Measurements from ENCODE around the gene ROBO4. TPM values are rescaled to one million over a fixed set of nuclear protein-coding genes. Genes with fewer than 3 reads are reported as not detected.

Gene ROBO4
- total RNA-seq, 1 experiment from 2014 or later = 1.6 TPM

GRCh38 chr11:124917115-124917637 lies 19.5 kb upstream of the ROBO4 start:
- DNase-seq (no peak), ATAC-seq (no peak)
- no peaks in the 10 kb centered on the region for H3K9me3 ChIP-seq (ENCODE audit: low read length)
- no peak overlapping the region for H3K4me2 ChIP-seq (ENCODE audit: low read length)
- H3K27ac ChIP-seq (ENCODE audit: low read length) = no peak overlapping the region
- H3K36me3 ChIP-seq (ENCODE audit: low read depth, low read length) = no peaks in the 10 kb centered on the region
- no peaks in the 10 kb centered on the region for H3F3A ChIP-seq (ENCODE audit: low read length, unreplicated experiment)
- H3K4me3 ChIP-seq (ENCODE audit: low read length) = no peak overlapping the region
- CTCF ChIA-PET = interaction anchor here (0.6 kb wide), 1 partner anchor 10 kb away, joined by 3 read pairs; no protein-coding TSS in a partner anchor
- intact Hi-C loops (cut with micrococcal nuclease) = no loop called here
- no peak overlapping the region for H3K9ac ChIP-seq (ENCODE audit: low read length)
- no peaks in the 10 kb centered on the region for H3K79me2 ChIP-seq (ENCODE audit: low read length)
- no peaks in the 10 kb centered on the region for H4K20me1 ChIP-seq (ENCODE audit: low read length)
- TF ChIP-seq EZH2 (IDR thresholded peaks at IDR 0.05; ENCODE audit: low read length, unreplicated experiment) (no peak), CTCF (conservative IDR thresholded peaks at IDR 0.05; ENCODE audit: low read depth, low read length) (no peak), EZH2phosphoT487 (IDR thresholded peaks at IDR 0.05; ENCODE audit: borderline replicate concordance, low read length) (no peak)
- POLR2A ChIA-PET (ENCODE audit: unreplicated experiment) = no interaction called here
- BruUV-seq (replicated peaks) = no TSS peak
- no peaks in the 10 kb centered on the region for H3K9me2 ChIP-seq (replicated peaks; ENCODE audit: low read length)
- no peak overlapping the region for H2AFZ ChIP-seq (ENCODE audit: low read length)
- H3K27me3 ChIP-seq (ENCODE audit: low read length) = no peaks in the 10 kb centered on the region
- H3K4me1 ChIP-seq (ENCODE audit: insufficient read depth, low read length) = no peaks in the 10 kb centered on the region

GRCh38 chr11:124916370-124916710 lies 18.7 kb upstream of the ROBO4 start:
- Histone ChIP-seq H3K4me3 (ENCODE audit: low read length) (no peak overlapping the region), H3K9me2 (replicated peaks; ENCODE audit: low read length) (no peaks in the 10 kb centered on the region), H3K4me1 (ENCODE audit: insufficient read depth, low read length) (no peaks in the 10 kb centered on the region), H3K4me2 (ENCODE audit: low read length) (no peak overlapping the region), H3K36me3 (ENCODE audit: low read depth, low read length) (no peaks in the 10 kb centered on the region), H3K79me2 (ENCODE audit: low read length) (no peaks in the 10 kb centered on the region), H4K20me1 (ENCODE audit: low read length) (no peaks in the 10 kb centered on the region), H3K27ac (ENCODE audit: low read length) (no peak overlapping the region), H3K9ac (ENCODE audit: low read length) (no peak overlapping the region), H3K27me3 (ENCODE audit: low read length) (no peaks in the 10 kb centered on the region), H3F3A (ENCODE audit: low read length, unreplicated experiment) (no peaks in the 10 kb centered on the region), H3K9me3 (ENCODE audit: low read length) (peaks cover 4% of the 10 kb centered on the region; the same call in 1 of the 2 replicates), H2AFZ (ENCODE audit: low read length) (no peak overlapping the region)
- intact Hi-C loops (cut with micrococcal nuclease) = no loop called here
- DNase-seq (no peak), ATAC-seq (no peak)
- no TSS peak for BruUV-seq (replicated peaks)
- POLR2A ChIA-PET (ENCODE audit: unreplicated experiment) = no interaction called here
- TF ChIP-seq EZH2phosphoT487 (IDR thresholded peaks at IDR 0.05; ENCODE audit: borderline replicate concordance, low read length) (no peak), EZH2 (IDR thresholded peaks at IDR 0.05; ENCODE audit: low read length, unreplicated experiment) (no peak)
- CTCF ChIA-PET = no interaction called here

- no peak for TF ChIP-seq EZH2phosphoT487 (IDR thresholded peaks at IDR 0.05; ENCODE audit: borderline replicate concordance, low read length)
- no peak for TF ChIP-seq CTCF (conservative IDR thresholded peaks at IDR 0.05; ENCODE audit: low read depth, low read length)
- TF ChIP-seq EZH2 (IDR thresholded peaks at IDR 0.05; ENCODE audit: low read length, unreplicated experiment) = no peak
- H2AFZ ChIP-seq (ENCODE audit: low read length) = no peak overlapping the region
These were observed 18.1 kb upstream of the ROBO4 start for GRCh38 chr11:124915541-124916369.

More at GRCh38 chr11:124915541-124916369, 18.1 kb upstream of the ROBO4 start:
- peaks cover 5% of the 10 kb centered on the region; the same call in 1 of the 2 replicates for H3K9me3 ChIP-seq (ENCODE audit: low read length)
- no peak overlapping the region for H3K4me3 ChIP-seq (ENCODE audit: low read length)
- CTCF ChIA-PET = no interaction called here
- intact Hi-C loops (cut with micrococcal nuclease) = no loop called here
- H3K36me3 ChIP-seq (ENCODE audit: low read depth, low read length) = no peaks in the 10 kb centered on the region
- BruUV-seq (replicated peaks) = no TSS peak
- H3K27ac ChIP-seq (ENCODE audit: low read length) = no peak overlapping the region
- H3K4me1 ChIP-seq (ENCODE audit: insufficient read depth, low read length) = no peaks in the 10 kb centered on the region
- no peaks in the 10 kb centered on the region for H4K20me1 ChIP-seq (ENCODE audit: low read length)
- DNase-seq = no peak
- POLR2A ChIA-PET (ENCODE audit: unreplicated experiment) = no interaction called here
- no peak overlapping the region for H3K9ac ChIP-seq (ENCODE audit: low read length)
- no peaks in the 10 kb centered on the region for H3K79me2 ChIP-seq (ENCODE audit: low read length)
- no peaks in the 10 kb centered on the region for H3K27me3 ChIP-seq (ENCODE audit: low read length)
- no peak for ATAC-seq
- H3K9me2 ChIP-seq (replicated peaks; ENCODE audit: low read length) = no peaks in the 10 kb centered on the region
- no peak overlapping the region for H3K4me2 ChIP-seq (ENCODE audit: low read length)
- H3F3A ChIP-seq (ENCODE audit: low read length, unreplicated experiment) = no peaks in the 10 kb centered on the region
